SH-SY5Y (cell line): ENCODE measurements around the gene STAT5B.

Experiments used
- GATA2 ChIP-seq: IDR thresholded peaks from 2 replicates; pipeline ENCODE4 v1.6.1; 2011; ENCODE audit warnings: mild to moderate bottlenecking, low read depth, low read length
- GATA3 ChIP-seq: IDR thresholded peaks from 2 replicates; pipeline ENCODE4 v1.6.1; 2011; ENCODE audit warnings: low read depth, mild to moderate bottlenecking, low read length, moderate library complexity

DNA sequence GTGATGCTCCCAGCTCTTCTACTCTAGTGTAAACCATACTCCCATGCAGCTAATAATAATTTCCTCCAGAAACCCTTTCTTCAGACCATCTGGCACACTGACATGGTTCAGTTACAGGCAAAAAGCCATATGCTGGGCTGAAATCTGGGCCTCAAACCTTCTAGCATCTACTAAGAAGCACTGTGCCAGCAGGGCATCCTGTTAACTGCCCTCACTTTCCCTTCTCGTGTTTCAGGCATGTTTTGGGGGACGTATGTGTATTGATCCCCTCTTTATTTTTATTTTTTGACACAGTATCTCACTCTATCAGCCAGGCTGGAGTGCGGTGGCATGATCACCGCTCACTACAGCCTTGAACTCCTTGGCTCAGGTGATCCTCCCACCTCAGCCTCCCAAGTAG is 45.4 kb upstream of the STAT5B start:
- TF ChIP-seq GATA2 (no peak), GATA3 (no peak)
